22Rv1 (cell line): ENCODE measurements around the gene C2CD4D.
"Not testable (repeated sequence)": the region's sequence is repeated elsewhere in the genome, so short reads cannot be mapped to it uniquely, and the experiment has no call there.

Source experiments
- H3K27ac ChIP-seq: fragments of 450-650 bp; 2 replicates; pipeline ENCODE4 v1.5.1; 2017
- ZFX ChIP-seq: fragments of 450-650 bp; IDR thresholded peaks from 2 replicates; pipeline ENCODE4 v1.6.1; 2017; ENCODE audit warnings: antibody characterized with exemption, borderline replicate concordance
- TF ChIP-seq, protein P1 (sequence below): fragments of 450-650 bp; IDR thresholded peaks from 2 replicates; pipeline ENCODE4 v1.5.1; 2017; ENCODE audit warnings: mild to moderate bottlenecking

The C2CD4D gene

GRCh38 chr1:151839457-151840403 is at the start of gene C2CD4D:
Gene C2CD4D, minus strand, starts transcription at chr1:151839820. Its CDS starts 831 bp downstream, at chr1:151838989.
- TF ChIP-seq ZFX: no peak
- TF ChIP-seq, protein P1, sequence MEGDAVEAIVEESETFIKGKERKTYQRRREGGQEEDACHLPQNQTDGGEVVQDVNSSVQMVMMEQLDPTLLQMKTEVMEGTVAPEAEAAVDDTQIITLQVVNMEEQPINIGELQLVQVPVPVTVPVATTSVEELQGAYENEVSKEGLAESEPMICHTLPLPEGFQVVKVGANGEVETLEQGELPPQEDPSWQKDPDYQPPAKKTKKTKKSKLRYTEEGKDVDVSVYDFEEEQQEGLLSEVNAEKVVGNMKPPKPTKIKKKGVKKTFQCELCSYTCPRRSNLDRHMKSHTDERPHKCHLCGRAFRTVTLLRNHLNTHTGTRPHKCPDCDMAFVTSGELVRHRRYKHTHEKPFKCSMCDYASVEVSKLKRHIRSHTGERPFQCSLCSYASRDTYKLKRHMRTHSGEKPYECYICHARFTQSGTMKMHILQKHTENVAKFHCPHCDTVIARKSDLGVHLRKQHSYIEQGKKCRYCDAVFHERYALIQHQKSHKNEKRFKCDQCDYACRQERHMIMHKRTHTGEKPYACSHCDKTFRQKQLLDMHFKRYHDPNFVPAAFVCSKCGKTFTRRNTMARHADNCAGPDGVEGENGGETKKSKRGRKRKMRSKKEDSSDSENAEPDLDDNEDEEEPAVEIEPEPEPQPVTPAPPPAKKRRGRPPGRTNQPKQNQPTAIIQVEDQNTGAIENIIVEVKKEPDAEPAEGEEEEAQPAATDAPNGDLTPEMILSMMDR: peak; percentile 29
- peak within 1 kb of the TSS; percentile 98 for H3K27ac ChIP-seq

DNA sequence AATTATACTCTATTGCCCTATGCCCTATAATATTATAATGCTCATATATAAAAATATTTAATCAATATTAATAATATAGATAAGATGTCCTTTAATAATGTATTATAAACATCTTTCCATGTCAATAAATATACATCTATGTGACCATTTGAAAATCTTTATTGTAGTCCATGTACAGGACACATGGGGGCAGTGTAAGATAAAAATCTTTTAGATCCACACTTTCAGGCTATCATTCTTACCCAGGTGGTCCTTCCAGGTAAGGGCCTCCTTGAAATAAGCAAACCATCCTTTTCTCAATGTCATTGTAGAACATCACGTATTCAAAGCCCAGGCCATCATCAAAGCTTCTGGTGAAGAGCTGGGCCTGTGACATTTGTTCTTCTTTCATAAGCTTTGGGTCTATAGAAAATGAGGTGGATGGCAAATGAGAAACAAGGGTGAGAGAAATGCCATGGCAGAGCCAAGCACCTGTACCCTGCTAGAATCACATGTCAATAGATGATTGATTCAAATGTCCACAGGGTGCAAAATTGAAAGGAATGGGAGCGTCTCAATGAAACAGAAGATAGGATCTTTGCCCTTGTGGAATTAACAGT is 49.5 kb upstream of the C2CD4D start:
- no peak overlapping the region for H3K27ac ChIP-seq
- TF ChIP-seq, protein P1: peak; percentile 79
- TF ChIP-seq ZFX: no peak

- TF ChIP-seq, protein P1: no peak
- TF ChIP-seq ZFX: no peak
- H3K27ac ChIP-seq: no peak overlapping the region
Observed at GRCh38 chr1:151887028-151887427, 47.4 kb upstream of the C2CD4D start.

DNA sequence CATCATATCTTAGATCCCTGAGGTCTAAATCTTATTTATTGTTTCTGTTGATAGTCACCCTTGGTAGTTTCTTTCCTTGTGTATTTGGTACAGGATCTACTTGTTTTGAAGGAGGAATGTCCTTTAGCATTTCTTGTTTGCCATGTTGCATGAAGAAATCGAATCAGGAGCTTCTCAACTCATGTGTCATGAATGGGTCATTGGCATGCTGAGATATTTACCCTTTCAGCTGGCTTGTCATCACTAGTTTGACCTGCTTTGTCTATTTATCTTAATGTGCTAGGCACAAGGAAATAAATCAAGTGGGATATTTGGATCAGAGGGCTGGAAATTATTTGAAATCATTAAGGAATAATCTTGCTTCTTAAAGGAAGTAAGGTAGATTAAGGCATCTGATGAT is 45.9 kb upstream of the C2CD4D start:
- TF ChIP-seq, protein P1: no peak
- no peak for TF ChIP-seq ZFX
- no peak overlapping the region for H3K27ac ChIP-seq

GRCh38 chr1:151884879-151885278 is 45.3 kb upstream of the C2CD4D start:
- not testable (repeated sequence) for H3K27ac ChIP-seq

DNA sequence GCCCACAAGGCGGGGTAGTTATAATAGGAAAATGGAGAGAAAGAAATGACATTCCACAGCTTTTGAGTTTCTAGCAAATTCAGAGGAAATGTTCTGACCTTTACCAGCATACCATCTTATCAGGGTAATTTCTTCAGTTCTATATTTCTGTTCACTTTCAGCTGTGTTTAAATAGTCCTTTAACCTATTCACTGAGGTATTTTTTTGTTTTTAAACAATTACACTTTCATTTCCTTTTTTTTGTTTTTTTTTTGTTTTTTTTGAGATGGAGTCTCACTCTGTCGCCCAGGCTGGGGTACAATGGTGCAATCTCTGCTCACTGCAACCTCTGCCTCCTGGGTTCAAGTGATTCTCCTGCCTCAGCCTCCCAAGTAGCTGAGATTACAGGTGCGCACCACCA is 44.8 kb upstream of the C2CD4D start:
- H3K27ac ChIP-seq: not testable (repeated sequence)

- H3K27ac ChIP-seq: not testable (repeated sequence)
Observed at GRCh38 chr1:151883898-151884297, 44.3 kb upstream of the C2CD4D start.

DNA sequence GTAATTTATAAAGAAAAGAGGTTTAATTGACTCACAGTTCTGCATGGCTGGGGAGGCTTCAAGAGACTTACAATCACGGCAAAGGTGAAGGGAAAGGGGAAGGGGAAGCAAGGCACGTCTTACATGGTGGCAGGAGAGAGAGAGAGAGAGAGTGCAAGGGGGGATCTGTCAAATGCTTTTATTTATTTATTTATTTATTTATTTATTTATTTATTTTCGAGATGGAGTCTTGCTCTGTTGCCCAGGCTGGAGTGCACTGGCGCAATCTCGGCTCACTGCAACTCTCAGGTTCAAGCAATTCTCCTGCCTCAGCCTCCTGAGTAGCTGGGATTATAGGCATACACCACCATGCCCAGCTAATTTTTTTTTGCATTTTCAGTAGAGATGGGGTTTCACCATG is 43.3 kb upstream of the C2CD4D start:
- H3K27ac ChIP-seq: not testable (repeated sequence)

GRCh38 chr1:151882466-151882865 is 42.8 kb upstream of the C2CD4D start:
- H3K27ac ChIP-seq: no peak overlapping the region
- no peak for TF ChIP-seq ZFX
- TF ChIP-seq, protein P1: no peak
